HL-60 (cell line): ENCODE data around the gene RICTOR.

ENCODE experiments used
- DNase-seq, 2 experiments: peaks; one replicate each; pipeline ENCODE4 v3.0.0-alpha.2; 2010 to 2020; ENCODE audit warnings: low read depth in 1 of 2, low spot score in 1 of 2
- H3K27ac ChIP-seq: fragments of 250-450 bp; sonication (Bioruptor Pico); replicated peaks from 2 replicates; pipeline ENCODE4 v1.5.1; 2020; ENCODE audit warnings: mild to moderate bottlenecking, moderate library complexity
- H3K27me3 ChIP-seq: fragments of 250-450 bp; sonication (Bioruptor Pico); 2 replicates; pipeline ENCODE4 v1.5.1; 2021; ENCODE audit warnings: mild to moderate bottlenecking, moderate library complexity; ENCODE audit not compliant: insufficient read depth, poor library complexity, severe bottlenecking
- H3K4me3 ChIP-seq: replicated peaks from 2 replicates; pipeline ENCODE4 v1.5.1; 2011; ENCODE audit warnings: mild to moderate bottlenecking, control low read depth, low read length; ENCODE audit not compliant: insufficient read depth
- CTCF ChIP-seq: IDR thresholded peaks from one replicate; pipeline ENCODE4 v1.5.1; 2011; ENCODE audit warnings: low read length, control low read depth, inconsistent platforms; ENCODE audit not compliant: insufficient read depth
- GABPA ChIP-seq: IDR thresholded peaks from 2 replicates; pipeline ENCODE4 v1.6.1; 2012; ENCODE audit warnings: low read depth
- POLR2AphosphoS5 ChIP-seq: IDR thresholded peaks from 2 replicates; pipeline ENCODE4 v1.6.1; 2012; ENCODE audit warnings: low read depth
- REST ChIP-seq: IDR thresholded peaks from 2 replicates; pipeline ENCODE4 v1.6.1; 2012; ENCODE audit warnings: low read depth; ENCODE audit not compliant: insufficient replicate concordance
- SPI1 ChIP-seq: IDR thresholded peaks from 2 replicates; pipeline ENCODE4 v1.6.1; 2012; ENCODE audit warnings: low read depth, mild to moderate bottlenecking, borderline replicate concordance

The RICTOR gene

GRCh38 chr5:39099831-39100230 is 25.6 kb upstream of the RICTOR start:
- Histone ChIP-seq H3K27ac (no peak overlapping the region), H3K27me3 (no peaks in the 10 kb centered on the region), H3K4me3 (no peak overlapping the region)
- DNase-seq, result no peak
- TF ChIP-seq SPI1, result no peak
- no peak for TF ChIP-seq CTCF
- no peak for TF ChIP-seq POLR2AphosphoS5
- TF ChIP-seq GABPA, result no peak
- no peak for TF ChIP-seq REST

GRCh38 chr5:39093352-39093751 is 19.2 kb upstream of the RICTOR start:
- H3K27me3 ChIP-seq, result no peaks in the 10 kb centered on the region
- no peak overlapping the region for H3K4me3 ChIP-seq
- DNase-seq, result no peak
- TF ChIP-seq GABPA, result no peak
- TF ChIP-seq SPI1, result no peak
- TF ChIP-seq POLR2AphosphoS5, result no peak
- TF ChIP-seq REST, result no peak
- TF ChIP-seq CTCF, result no peak
- no peak overlapping the region for H3K27ac ChIP-seq

GRCh38 chr5:39092581-39093351 is 18.6 kb upstream of the RICTOR start:
- TF ChIP-seq GABPA, result no peak
- no peak for TF ChIP-seq POLR2AphosphoS5
- no peak for TF ChIP-seq SPI1
- no peak for TF ChIP-seq REST
- TF ChIP-seq CTCF, result no peak

More at GRCh38 chr5:39092581-39093351, 18.6 kb upstream of the RICTOR start:
- DNase-seq, result no peak
- Histone ChIP-seq H3K4me3 (no peak overlapping the region), H3K27me3 (no peaks in the 10 kb centered on the region), H3K27ac (no peak overlapping the region)
